ENCODE data around the gene MOB2.
"Not testable (repeated sequence)": the region's sequence is repeated elsewhere in the genome, so short reads cannot be mapped to it uniquely, and the experiment has no call there.

Gene MOB2

GRCh38 chr11:1447845-1448825 lies 38.4 kb downstream of the MOB2 start:
- in situ Hi-C loops (cut with HindIII; ENCODE audit: low sequenced_read_pairs): no loop called here

- in situ Hi-C loops (cut with HindIII; ENCODE audit: low sequenced_read_pairs): no loop called here
Observed at GRCh38 chr11:1446623-1447022, 40.0 kb downstream of the MOB2 start.

GRCh38 chr11:1445741-1446445 lies 40.7 kb downstream of the MOB2 start:
- in situ Hi-C loops (cut with HindIII; ENCODE audit: low sequenced_read_pairs): no loop called here

- in situ Hi-C loops (cut with HindIII; ENCODE audit: low sequenced_read_pairs): no loop called here
Observed at GRCh38 chr11:1444823-1445422, 41.7 kb downstream of the MOB2 start.

- in situ Hi-C loops (cut with HindIII; ENCODE audit: low sequenced_read_pairs): no loop called here
Observed at GRCh38 chr11:1444321-1444720, 42.3 kb downstream of the MOB2 start.

- in situ Hi-C loops (cut with HindIII; ENCODE audit: low sequenced_read_pairs): no loop called here
Observed at GRCh38 chr11:1443737-1444136, 42.8 kb downstream of the MOB2 start.

- in situ Hi-C loops (cut with HindIII; ENCODE audit: low sequenced_read_pairs): no loop called here
Observed at GRCh38 chr11:1442807-1443366, 43.7 kb downstream of the MOB2 start.

- in situ Hi-C loops (cut with HindIII; ENCODE audit: low sequenced_read_pairs): no loop called here
Observed at GRCh38 chr11:1442163-1442562, 44.4 kb downstream of the MOB2 start.

- in situ Hi-C loops (cut with HindIII; ENCODE audit: low sequenced_read_pairs): no loop called here
Observed at GRCh38 chr11:1440496-1440895, 46.1 kb downstream of the MOB2 start.

- in situ Hi-C loops (cut with HindIII; ENCODE audit: low sequenced_read_pairs): no loop called here
Observed at GRCh38 chr11:1440066-1440465, 46.5 kb downstream of the MOB2 start.

- in situ Hi-C loops (cut with HindIII; ENCODE audit: low sequenced_read_pairs): no loop called here
Observed at GRCh38 chr11:1439341-1439740, 47.2 kb downstream of the MOB2 start.

- in situ Hi-C loops (cut with HindIII; ENCODE audit: low sequenced_read_pairs): no loop called here
Observed at GRCh38 chr11:1438967-1439330, 47.6 kb downstream of the MOB2 start.

- in situ Hi-C loops (cut with HindIII; ENCODE audit: low sequenced_read_pairs): no loop called here
Observed at GRCh38 chr11:1438261-1438966, 48.2 kb downstream of the MOB2 start.

- in situ Hi-C loops (cut with HindIII; ENCODE audit: low sequenced_read_pairs): no loop called here
Observed at GRCh38 chr11:1437500-1437899, 49.1 kb downstream of the MOB2 start.

GRCh38 chr11:1436468-1437039 lies 50.0 kb downstream of the MOB2 start:
- in situ Hi-C loops (cut with HindIII; ENCODE audit: low sequenced_read_pairs): no loop called here

- in situ Hi-C loops (cut with HindIII; ENCODE audit: low sequenced_read_pairs): no loop called here
Observed at GRCh38 chr11:1435820-1436467, 50.6 kb downstream of the MOB2 start.

- in situ Hi-C loops (cut with HindIII; ENCODE audit: low sequenced_read_pairs): not testable (repeated sequence)
Observed at GRCh38 chr11:1435479-1435819, 51.1 kb downstream of the MOB2 start.

- in situ Hi-C loops (cut with HindIII; ENCODE audit: low sequenced_read_pairs): no loop called here
Observed at GRCh38 chr11:1433977-1434640, 52.5 kb downstream of the MOB2 start.

- in situ Hi-C loops (cut with HindIII; ENCODE audit: low sequenced_read_pairs): no loop called here
Observed at GRCh38 chr11:1433568-1433967, 53.0 kb downstream of the MOB2 start.
